Right atrium auricular region (tissue), 2 donors: ENCODE measurements around the gene OSBPL6. TPM values are rescaled to one million over a fixed set of nuclear protein-coding genes. Genes with fewer than 3 reads are reported as not detected.
"Not testable (repeated sequence)": the region's sequence is repeated elsewhere in the genome, so short reads cannot be mapped to it uniquely, and the experiment has no call there.

Experiments used
- DNase-seq: peaks from one replicate; pipeline ENCODE4 v3.0.0-alpha.2; 2019; ENCODE audit warnings: low spot score
- H3K27ac ChIP-seq, 2 donors: fragments of 200-600 bp; sonication (generic); 1 replicate in 1 of 2; 2 replicates in 1 of 2; pipeline ENCODE4 v1.5.1; 2016 to 2019
- H3K27me3 ChIP-seq, 2 donors: fragments of 200-600 bp; sonication (generic); one replicate each; pipeline versions ENCODE4 v1.5.1 to v1.6.0; 2017 to 2019
- H3K36me3 ChIP-seq: fragments of 200-600 bp; sonication (generic); one replicate; pipeline ENCODE4 v1.5.1; 2016
- H3K4me1 ChIP-seq, 2 donors: fragments of 200-600 bp; sonication (generic); one replicate each; pipeline versions ENCODE4 v1.5.1 to v1.6.0; 2017 to 2019
- H3K4me3 ChIP-seq, 2 donors: fragments of 200-600 bp; sonication (generic); 1 replicate in 1 of 2; 2 replicates in 1 of 2; pipeline ENCODE4 v1.5.1; 2017 to 2019; ENCODE audit warnings: mild to moderate bottlenecking in 1 of 2, moderate library complexity in 1 of 2
- H3K9me3 ChIP-seq, 2 donors: fragments of 200-600 bp; sonication (generic); one replicate each; pipeline ENCODE4 v1.5.1; 2019
- CTCF ChIP-seq, 2 donors: fragments of 200-600 bp; sonication (generic); IDR thresholded peaks; one replicate each; pipeline ENCODE4 v1.5.1; 2019; ENCODE audit warnings: antibody characterized with exemption in 2 of 2
- total RNA-seq, 2 donors: library from RNA; depleted of rRNA; stranded (reverse); fragments of >200 nt; gene quantifications; one replicate each; pipeline ENCODE4 v1.1.0, GENCODE V29; 2016

OSBPL6 gene
- 10 to 100 TPM in 1 of 2 donors, 1 to 10 TPM in 1; 4.8 to 11.5 TPM for total RNA-seq

DNA sequence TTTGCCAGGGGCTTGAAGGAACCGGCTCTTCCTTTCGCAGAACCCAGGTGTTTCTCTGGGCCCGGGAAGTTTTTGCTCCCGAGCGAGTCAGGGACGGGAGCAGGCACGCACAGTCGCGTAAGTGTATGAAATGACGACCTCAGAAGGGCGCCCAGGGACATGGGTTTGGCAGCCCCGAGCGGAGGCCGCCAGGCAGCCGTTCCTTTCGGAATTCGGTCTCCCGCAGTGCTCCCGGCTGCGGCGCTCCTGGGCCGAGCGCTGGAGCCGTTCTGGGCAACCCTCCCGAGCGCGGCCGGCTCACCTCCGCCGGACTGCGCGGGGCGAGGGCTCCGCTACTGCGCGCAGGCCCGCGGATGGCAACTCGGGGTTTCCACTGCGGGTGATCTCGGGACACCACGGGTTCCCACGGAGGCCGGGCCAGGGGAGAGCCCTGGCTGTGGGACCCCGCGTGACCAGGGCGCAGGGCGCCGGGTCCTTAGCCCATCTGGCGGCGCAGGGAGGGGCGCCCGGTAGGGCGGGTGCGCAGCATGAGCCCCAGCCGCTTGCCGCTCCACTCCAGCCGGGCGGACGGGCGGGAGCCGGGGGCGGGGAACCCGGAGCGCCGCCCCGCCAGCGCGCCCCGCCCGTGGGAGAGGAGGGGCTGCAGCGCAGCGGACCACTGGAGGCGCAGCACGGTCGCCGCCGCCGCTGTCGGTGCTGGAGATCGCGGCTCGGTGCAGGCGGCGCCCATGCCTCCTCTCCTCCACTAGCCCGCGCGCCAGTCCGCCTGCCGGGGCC, at the start of gene OSBPL6:
Gene OSBPL6, plus strand, starts transcription at position 690 of the 777 bp plus-strand sequence. CDS start 111,673 bp downstream, outside the sequence.
- TF ChIP-seq CTCF (IDR thresholded peaks at IDR 0.05), result peak; percentile 28 to 59
- peak; percentile 75 for DNase-seq
- Histone ChIP-seq H3K27me3 (no peaks in the 10 kb centered on the region), H3K9me3 (no peaks in the 10 kb centered on the region), H3K27ac (peak within 1 kb of the TSS; percentile 90 to 91), H3K4me3 (peak within 1 kb of the TSS; percentile 82 to 95), H3K36me3 (no peaks in the 10 kb centered on the region), H3K4me1 (peaks cover 0 to 24% of the 10 kb centered on the region in 2 donors)

DNA sequence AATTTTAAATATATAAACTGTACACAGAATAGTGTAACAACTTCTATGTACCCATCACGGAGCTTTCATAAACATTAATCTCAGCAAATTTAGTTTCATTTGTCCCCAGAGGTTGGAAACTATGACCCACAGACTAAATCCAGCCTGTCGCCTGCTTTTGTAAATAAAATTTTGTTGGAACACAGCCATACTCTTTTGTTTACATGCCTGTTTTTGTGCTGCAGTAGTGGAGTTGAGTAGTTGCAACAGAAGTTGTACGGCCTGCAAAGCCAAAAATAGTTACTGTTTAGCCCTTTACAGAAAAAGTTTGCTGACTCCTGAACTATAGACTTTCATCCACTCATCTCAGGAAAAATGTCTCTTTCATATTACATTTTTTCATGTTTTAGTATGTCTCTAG, 42.3 kb upstream of the OSBPL6 start:
- Histone ChIP-seq H3K27ac (no peak overlapping the region), H3K4me3 (no peak overlapping the region), H3K36me3 (no peaks in the 10 kb centered on the region), H3K4me1 (no peaks in the 10 kb centered on the region), H3K9me3 (no peaks in the 10 kb centered on the region), H3K27me3 (no peaks in the 10 kb centered on the region)
- no peak for DNase-seq
- TF ChIP-seq CTCF (IDR thresholded peaks at IDR 0.05), result no peak

DNA sequence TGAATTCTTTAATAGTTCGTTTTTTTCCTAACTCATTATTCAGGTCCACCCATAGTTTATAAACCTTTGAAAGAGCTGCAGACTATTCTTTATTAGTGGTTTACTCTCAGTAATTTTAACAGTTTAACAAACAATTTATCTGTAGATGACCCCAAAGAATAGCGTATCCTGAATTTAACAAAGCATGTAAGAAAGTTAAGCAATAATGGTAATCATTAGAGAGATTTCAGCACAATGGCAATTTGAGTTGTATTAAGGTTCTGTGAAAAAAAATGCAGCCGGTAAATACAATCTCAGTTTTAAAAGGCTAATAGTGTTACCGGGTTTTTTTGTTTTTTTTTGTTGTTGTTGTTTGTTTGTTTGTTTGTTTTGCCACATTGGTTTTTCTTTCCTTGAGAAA, 41.8 kb upstream of the OSBPL6 start:
- no peak for DNase-seq
- Histone ChIP-seq H3K4me3 (no peak overlapping the region), H3K9me3 (no peaks in the 10 kb centered on the region), H3K36me3 (no peaks in the 10 kb centered on the region), H3K27ac (no peak overlapping the region), H3K4me1 (no peaks in the 10 kb centered on the region), H3K27me3 (no peaks in the 10 kb centered on the region)
- TF ChIP-seq CTCF (IDR thresholded peaks at IDR 0.05), result no peak

- no peak for TF ChIP-seq CTCF (IDR thresholded peaks at IDR 0.05)
- Histone ChIP-seq H3K27me3 (no peaks in the 10 kb centered on the region), H3K4me3 (no peak overlapping the region), H3K36me3 (no peaks in the 10 kb centered on the region), H3K27ac (no peak overlapping the region), H3K4me1 (no peaks in the 10 kb centered on the region), H3K9me3 (no peaks in the 10 kb centered on the region)
- DNase-seq, result no peak
These were observed 41.3 kb upstream of the OSBPL6 start for GRCh38 chr2:178152977-178153376.

GRCh38 chr2:178153878-178154277, 40.4 kb upstream of the OSBPL6 start:
- not testable (repeated sequence) for H3K36me3 ChIP-seq, H3K9me3 ChIP-seq, H3K4me1 ChIP-seq, H3K4me3 ChIP-seq, H3K27me3 ChIP-seq, H3K27ac ChIP-seq, DNase-seq

- no peak for DNase-seq
- Histone ChIP-seq H3K9me3 (no peaks in the 10 kb centered on the region), H3K27me3 (no peaks in the 10 kb centered on the region), H3K36me3 (no peaks in the 10 kb centered on the region), H3K4me1 (no peaks in the 10 kb centered on the region), H3K4me3 (no peak overlapping the region), H3K27ac (no peak overlapping the region)
- no peak for TF ChIP-seq CTCF (IDR thresholded peaks at IDR 0.05)
These were observed 38.8 kb upstream of the OSBPL6 start for GRCh38 chr2:178155524-178155923.
